NCI-H526 (cell line): Measurements from ENCODE around the gene GRIK4.
"Not testable (repeated sequence)": the region's sequence is repeated elsewhere in the genome, so short reads cannot be mapped to it uniquely, and the experiment has no call there.

Experiments used
- DNase-seq, 2 experiments: peaks; one replicate each; lab custom pipeline; 2025; lab: John Stamatoyannopoulos, UW

The GRIK4 gene

GRCh38 chr11:120511116-120511819, at the start of gene GRIK4:
GRIK4 (plus strand) TSS chr11:120511748; CDS start chr11:120660319, 148,571 bp downstream.
- DNase-seq, result peak; percentile 89 to 99

GRCh38 chr11:120462825-120463224, 48.7 kb upstream of the GRIK4 start:
- DNase-seq, result peak in 1 of 2 experiments; percentile 44

DNA sequence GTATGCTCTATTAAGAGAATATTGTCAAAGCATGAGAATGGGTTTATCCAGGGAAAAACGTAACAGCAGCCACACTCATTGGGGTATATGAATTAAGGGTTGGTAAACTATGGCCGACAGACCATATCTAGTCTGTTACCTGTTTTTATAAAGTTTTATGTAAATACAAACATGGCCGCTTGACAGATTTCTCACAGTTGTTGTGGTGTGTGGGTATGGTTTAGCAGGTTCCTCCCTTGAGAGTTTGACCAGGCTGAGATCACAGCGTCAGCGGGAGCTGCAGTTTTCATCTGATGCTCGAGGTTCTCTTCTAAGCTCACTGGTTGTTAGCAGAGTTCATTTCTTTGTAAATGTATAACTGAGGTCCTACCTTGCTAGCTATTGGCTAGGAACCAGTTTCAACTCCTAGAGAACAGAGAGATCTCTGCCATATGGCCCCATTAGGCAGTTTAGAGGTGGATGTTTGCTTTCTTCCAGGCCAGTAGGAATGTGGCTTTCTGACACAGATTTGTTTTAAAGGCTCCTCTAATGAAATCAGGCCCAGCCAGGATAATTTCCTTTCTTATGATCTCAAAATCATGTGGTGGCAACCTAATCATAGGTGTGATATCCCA, 45.5 kb upstream of the GRIK4 start:
- DNase-seq, result no peak

GRCh38 chr11:120467627-120468026, 43.9 kb upstream of the GRIK4 start:
- DNase-seq, result no peak

DNA sequence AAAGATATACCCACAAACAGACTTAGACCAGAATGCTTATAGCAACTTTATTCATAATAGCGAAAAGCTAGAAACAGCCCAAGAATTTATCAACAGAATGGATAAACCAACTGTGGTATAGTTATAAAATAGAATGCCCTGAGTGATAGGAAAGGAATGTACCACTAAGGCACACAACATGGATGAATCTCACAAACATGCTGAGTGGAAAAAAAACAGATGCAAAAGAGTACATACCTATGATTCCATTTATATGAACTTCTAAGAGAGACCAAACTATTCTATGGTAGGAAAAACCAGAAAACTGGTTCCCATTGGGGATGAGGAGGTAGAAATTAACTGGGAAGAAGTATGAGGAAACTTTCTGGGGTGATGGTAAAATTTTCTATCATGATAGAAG, 40.4 kb upstream of the GRIK4 start:
- no peak for DNase-seq

DNA sequence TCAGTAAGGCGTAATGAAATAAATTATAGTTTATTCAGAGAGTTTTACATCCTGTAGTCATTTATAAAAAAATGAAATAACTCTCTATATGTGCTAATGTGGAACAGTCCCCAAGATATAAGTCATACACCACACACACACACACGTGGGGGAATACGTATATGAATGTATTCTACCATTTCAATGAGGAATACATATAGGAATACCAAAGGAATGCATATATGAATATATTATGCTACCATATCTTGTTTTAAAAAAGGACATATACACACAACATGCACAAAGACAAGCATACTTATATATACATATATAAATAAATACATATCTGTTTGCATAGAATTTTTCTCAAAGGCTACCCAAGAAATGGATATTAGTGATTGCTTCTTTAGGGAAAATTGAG, 39.6 kb upstream of the GRIK4 start:
- DNase-seq, result no peak

DNA sequence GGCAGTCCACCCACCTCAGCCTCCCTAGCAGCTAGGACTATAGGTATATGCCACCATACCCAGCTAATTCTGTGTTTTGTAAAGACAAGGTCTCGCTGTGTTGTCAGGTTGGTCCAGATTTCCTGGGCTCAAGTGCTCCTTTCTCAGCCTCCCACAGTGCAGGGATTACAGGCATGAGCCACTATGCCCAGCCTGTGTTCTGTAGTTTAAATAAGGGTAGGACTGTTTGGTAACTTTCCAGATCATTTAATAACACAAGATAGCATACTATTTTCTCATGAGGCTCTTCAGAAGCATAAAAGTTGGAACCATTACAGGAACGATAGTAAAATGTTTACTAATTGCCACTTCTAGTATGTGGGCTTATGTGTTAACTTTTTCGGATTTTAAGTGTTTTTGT, 38.0 kb upstream of the GRIK4 start:
- no peak for DNase-seq

GRCh38 chr11:120482149-120482548, 29.4 kb upstream of the GRIK4 start:
- no peak for DNase-seq

GRCh38 chr11:120484722-120485121, 26.8 kb upstream of the GRIK4 start:
- DNase-seq, result no peak

DNA sequence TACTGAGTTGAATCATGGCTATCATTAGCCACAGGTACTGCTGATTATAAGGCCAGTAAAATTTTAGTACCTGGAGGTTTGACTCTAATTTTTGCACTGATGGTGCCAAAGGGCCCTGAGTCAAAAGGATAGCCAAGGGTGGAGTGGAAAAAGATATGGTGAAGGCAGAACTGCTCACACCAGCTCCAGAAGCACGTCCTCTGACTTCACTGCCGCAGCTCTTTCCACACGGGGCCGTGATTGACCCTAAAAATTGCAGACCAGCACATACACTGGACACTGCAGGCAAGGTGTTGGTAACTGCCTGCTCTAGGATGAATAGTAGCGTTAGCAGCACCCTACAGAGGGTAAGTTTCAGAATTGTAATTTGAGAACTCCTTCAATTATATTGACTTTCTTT, 25.4 kb upstream of the GRIK4 start:
- no peak for DNase-seq

DNA sequence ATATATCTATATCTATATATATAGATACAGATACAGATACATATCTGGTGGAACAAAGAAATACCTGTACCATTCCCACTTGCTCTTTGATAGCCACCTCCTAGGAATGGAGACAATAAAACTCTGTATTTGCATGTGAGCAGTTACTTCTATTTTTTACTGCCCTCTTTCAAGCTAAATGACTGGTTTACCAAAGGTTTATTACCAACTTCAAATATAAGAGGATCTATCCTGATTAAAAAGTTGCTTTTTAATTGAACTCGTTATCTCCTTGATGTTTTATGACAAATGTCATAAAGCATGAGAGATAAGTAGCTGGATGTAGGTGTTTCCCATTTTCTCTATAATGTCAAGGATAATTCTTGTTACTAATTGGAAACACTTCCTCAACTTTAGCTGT, 21.7 kb upstream of the GRIK4 start:
- DNase-seq, result peak; percentile 88 to 90

DNA sequence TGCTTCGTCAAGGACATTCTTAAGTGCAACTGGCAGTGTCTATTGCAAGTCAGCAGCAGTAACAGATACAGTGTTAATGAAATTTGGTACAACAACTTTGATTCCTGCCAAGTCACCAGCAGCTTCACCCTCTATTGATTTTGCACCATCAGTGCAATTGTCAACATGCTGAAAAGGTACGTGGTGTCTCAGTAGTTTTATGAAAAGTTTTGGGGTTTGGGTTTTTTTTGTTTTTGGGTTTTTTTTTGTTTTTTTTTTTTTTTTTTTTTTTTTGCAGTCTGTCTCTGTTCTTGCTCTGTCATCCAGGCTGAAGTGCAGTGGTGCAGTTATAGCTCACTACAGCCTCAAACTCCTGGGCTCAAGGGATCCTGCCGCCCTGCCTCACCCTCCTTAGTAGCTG, 19.1 kb upstream of the GRIK4 start:
- no peak for DNase-seq

DNA sequence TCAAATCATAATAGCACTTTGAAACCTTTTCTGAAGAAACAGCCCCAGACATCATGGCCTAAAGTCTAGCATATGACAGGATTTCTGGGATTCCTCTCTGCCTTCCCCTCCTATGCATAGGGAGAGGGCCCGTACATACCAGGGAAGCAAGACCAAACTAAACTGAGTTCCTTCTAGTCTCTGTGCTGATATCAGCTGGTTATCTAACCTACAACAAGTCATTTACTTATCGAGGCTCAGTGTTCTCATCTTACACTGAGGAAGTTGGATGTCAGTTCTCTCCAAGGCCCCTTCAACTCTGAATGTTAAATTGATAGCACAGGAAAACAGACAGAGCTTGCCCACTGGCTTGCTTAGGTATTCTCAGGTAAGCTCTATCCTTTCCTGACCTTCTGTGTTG, 17.0 kb upstream of the GRIK4 start:
- DNase-seq, result peak; percentile 58 to 82

DNA sequence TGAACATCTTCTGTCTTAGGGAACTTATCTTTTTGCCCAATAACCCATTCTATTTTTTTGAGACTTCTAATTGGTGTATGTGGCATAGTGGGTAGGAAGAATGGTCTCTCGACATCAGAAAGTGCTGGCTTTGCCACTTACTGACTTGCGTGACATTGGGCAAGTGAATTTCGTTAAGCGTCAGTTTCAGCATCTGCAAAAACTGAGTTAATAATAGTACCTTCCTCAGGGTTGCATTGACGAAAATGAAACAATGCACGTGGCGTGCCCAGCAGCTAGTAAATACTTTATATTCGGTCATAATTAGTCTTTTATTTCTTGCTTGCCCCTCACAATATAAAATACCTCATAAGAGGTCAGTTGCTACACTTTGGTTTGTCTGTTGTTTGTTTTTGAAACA, 12.5 kb upstream of the GRIK4 start:
- no peak for DNase-seq

GRCh38 chr11:120499859-120500258, 11.7 kb upstream of the GRIK4 start:
- no peak for DNase-seq

DNA sequence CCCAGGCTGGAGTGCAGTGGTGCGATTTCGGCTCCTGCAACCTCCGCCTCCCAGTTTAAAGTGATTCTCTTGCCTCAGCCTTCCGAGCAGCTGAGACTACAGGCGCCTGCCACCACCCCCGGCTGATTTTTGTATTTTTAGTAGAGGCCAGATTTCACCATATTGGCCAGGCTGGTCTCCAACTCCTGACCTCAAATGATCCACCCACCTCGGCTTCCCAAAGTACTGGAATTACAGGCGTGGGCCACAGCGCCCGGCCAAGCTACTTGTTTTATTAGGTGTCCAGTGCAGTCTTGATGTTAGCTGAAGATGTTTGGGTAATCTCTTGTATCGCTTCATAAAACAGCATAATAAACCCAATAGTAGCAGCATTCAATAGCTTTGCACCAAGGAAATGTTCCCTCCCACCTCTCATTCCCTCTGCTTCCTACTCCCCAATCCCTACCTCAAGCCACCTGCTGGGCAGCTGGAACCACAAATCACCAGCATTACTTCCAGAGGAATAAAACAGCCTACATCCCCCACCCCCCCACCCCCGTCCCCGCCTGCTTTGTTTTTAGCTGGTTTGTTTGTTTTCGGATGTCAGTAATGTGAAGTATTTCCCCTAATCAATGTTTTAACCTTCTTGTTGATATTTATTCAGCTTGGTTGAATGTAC, 11.0 kb upstream of the GRIK4 start:
- peak in 1 of 2 experiments; percentile 63 for DNase-seq

- peak; percentile 37 to 44 for DNase-seq
Observed at GRCh38 chr11:120501440-120501839, 10.1 kb upstream of the GRIK4 start.

DNA sequence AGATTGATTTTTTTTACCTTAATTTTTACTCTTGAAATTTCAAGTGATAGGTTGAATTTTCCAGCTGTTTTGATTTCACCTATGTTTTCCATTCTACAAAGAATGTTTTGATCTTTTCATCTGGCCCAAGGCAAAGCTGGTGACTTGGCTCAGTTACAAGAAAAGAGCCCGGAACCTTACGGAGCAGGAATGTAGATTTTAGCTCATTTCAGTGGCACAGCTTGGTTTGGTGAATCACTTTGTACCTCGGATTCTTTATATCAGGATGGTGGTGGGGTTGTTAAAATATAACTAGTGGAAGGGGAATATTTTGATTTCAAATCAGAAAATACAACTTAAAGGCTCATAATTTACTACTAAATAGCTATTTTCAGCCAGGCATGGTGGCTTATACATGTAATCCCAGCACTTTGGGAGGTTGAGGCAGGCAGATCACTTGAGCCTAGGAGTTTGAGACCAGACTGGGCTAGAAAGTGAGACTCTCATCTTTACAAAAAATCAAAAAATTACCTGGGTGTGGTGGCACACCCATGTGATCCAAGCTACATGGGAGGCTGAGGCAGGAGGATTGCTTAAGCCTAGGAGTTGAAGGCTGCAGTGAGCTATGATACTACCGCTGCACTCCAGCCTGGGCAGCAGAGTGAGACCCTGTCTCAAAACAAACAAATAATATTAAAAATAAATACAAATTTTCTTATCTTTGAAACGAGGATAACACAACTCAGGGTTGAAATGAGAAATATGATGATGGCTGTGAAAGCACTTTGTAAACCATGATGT, 9.4 kb upstream of the GRIK4 start:
- no peak for DNase-seq

DNA sequence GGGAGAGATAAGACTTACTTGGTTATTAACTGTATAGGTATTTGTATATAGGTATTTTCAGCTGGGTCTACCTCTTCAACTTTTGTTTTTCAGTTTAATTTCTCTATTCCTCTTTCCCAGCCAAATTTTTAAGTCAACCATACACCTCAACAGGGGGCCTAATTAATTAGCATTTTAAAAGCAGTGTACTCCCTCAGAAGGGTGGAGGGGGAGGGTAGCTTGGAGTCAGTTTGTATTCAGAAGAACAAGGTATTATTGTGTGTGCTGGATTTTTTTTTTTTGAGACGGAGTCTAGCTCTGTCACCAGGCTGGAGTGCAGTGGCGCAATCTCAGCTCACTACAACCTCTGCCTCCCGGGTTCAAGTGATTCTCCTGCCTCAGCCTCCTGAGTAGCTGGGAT, 8.0 kb upstream of the GRIK4 start:
- DNase-seq, result not testable (repeated sequence)

- no peak for DNase-seq
Observed at GRCh38 chr11:120505801-120506425, 5.6 kb upstream of the GRIK4 start.

DNA sequence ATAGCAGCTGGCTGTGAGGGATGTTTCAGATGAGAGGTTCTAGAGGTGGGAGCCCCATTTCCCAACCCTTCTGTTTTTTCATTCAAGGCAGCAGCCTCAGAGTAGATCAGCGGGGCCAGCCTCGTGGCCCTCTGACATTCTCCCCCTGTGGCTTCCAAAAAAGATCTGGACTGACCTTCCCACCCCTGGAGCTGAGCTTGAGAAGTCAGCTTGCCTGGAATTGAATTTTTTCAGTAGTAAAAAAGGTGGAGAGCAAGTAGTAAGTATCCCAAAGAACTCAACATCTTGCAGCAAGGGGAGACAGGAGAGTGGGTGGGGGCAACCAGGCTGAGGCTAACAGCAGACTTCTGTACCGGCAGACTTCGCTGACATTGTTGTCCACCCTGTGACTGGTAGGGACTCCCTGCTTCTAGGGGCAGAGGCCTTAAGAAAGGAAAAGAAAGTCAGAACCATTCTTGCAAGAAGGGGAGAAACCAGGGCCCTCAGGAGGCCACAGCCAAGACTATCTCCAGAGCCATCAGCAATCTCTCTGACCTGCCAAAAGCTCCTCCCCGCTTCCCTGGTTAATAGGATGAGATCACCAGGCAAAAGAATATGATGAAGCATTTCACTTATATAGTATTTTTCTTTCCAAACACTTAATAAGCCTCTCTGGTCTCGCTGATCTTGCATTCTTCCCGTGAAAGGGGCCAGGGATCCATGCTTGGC, 2.0 kb upstream of the GRIK4 start:
- no peak for DNase-seq
